ENCODE results near the gene PIGQ.
"Not testable (repeated sequence)": the region's sequence is repeated elsewhere in the genome, so short reads cannot be mapped to it uniquely, and the experiment has no call there.

Gene PIGQ

DNA sequence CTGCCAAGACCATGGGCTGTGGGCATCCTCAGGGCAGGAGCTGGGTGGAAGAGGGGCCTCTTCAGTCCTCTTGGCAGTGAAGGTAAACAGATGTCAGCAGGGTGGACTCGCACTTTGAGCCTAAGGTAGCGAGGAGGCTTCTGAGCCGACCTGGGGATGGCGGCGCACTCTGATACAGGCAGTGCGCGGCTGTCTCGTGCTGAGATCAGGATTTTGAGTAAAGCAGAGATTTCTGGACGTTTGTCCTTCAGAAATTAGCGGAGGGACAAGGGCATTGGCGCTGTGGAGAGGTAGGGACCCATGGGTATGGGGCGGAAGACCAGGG is 26.9 kb downstream of the PIGQ start:
- WGBS (ENCODE audit: extremely low coverage, insufficient coverage, insufficient read length) = no CpG with 5 or more reads among the region's 12 CpGs
- Histone ChIP-seq H3K23ac (ENCODE audit: low read length) (no peak overlapping the region), H3K36me3 (ENCODE audit: control insufficient read depth in 1 of 2, insufficient read depth in 2 of 2, low read length in 2 of 2) (peaks cover 22 to 31% of the 10 kb centered on the region in 2 experiments), H3K27me3 (ENCODE audit: insufficient read depth, low read length) (no peaks in the 10 kb centered on the region), H3K9ac (ENCODE audit: low read length) (no peak overlapping the region), H3K79me1 (ENCODE audit: low read length) (peaks cover 2% of the 10 kb centered on the region), H3K4ac (ENCODE audit: low read depth, low read length) (no peak overlapping the region), H4K12ac (ENCODE audit: low read depth, low read length) (no peak overlapping the region), H3K4me1 (ENCODE audit: control insufficient read depth in 1 of 2, insufficient read depth in 2 of 2, low read length in 2 of 2) (peaks cover 18 to 25% of the 10 kb centered on the region in 2 experiments), H4K8ac (ENCODE audit: low read depth, low read length) (no peak overlapping the region), H2BK12ac (ENCODE audit: low read length) (no peak overlapping the region), H3K18ac (ENCODE audit: low read length) (peak overlapping the region; percentile 17), H2BK5ac (ENCODE audit: low read depth, low read length, poor library complexity) (no peak overlapping the region), H4K91ac (ENCODE audit: low read depth, low read length) (no peak overlapping the region), H3K4me2 (ENCODE audit: low read length) (no peak overlapping the region), H3K14ac (ENCODE audit: low read length) (no peak overlapping the region), H3K27ac (ENCODE audit: low read depth, low read length) (no peak overlapping the region), H2BK120ac (ENCODE audit: insufficient read depth, low read length, poor library complexity) (no peak overlapping the region), H3K4me3 (ENCODE audit: low read depth, low read length) (no peak overlapping the region), H2AK5ac (ENCODE audit: low read length) (no peak overlapping the region), H2AFZ (ENCODE audit: insufficient read depth, low read length, poor library complexity) (no peak overlapping the region), H3K79me2 (ENCODE audit: control insufficient read depth, insufficient read depth, low read length, poor library complexity) (peaks cover 2% of the 10 kb centered on the region), H3K9me3 (ENCODE audit: insufficient read depth, low read depth, low read length) (peaks cover 11% of the 10 kb centered on the region)
- no peak for DNase-seq

DNA sequence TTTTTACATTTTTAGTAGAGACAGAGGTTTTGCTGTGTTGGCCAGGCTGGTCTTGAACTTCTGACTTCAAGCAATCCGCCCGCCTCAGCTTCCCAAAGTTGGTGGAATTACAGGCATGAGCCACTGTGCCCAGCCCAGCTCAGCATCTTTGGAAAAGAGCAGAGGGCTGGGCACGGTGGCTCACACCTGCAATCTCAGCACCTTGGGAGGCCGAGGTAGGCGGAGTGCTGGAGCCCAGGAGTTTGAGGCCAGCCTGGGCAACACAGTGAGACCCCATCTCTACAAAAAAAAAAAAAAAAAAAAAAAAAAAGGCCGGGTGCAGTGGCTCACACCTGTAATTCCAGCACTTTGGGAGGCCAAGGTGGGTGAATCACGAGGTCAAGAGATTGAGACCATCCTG is 27.9 kb downstream of the PIGQ start:
- H3K4ac ChIP-seq (ENCODE audit: low read depth, low read length); H2BK5ac ChIP-seq (ENCODE audit: low read depth, low read length, poor library complexity); H3K23ac ChIP-seq (ENCODE audit: low read length); H3K27ac ChIP-seq (ENCODE audit: low read depth, low read length); DNase-seq; H3K4me2 ChIP-seq (ENCODE audit: low read length); H2BK120ac ChIP-seq (ENCODE audit: insufficient read depth, low read length, poor library complexity); H3K9ac ChIP-seq (ENCODE audit: low read length); H4K8ac ChIP-seq (ENCODE audit: low read depth, low read length); H3K4me3 ChIP-seq (ENCODE audit: low read depth, low read length); H3K9me3 ChIP-seq (ENCODE audit: insufficient read depth, low read depth, low read length); H3K27me3 ChIP-seq (ENCODE audit: insufficient read depth, low read length); H3K14ac ChIP-seq (ENCODE audit: low read length); H2AFZ ChIP-seq (ENCODE audit: insufficient read depth, low read length, poor library complexity); H3K18ac ChIP-seq (ENCODE audit: low read length); H3K79me2 ChIP-seq (ENCODE audit: control insufficient read depth, insufficient read depth, low read length, poor library complexity); H3K79me1 ChIP-seq (ENCODE audit: low read length); H2AK5ac ChIP-seq (ENCODE audit: low read length); H2BK12ac ChIP-seq (ENCODE audit: low read length); H4K91ac ChIP-seq (ENCODE audit: low read depth, low read length); H4K12ac ChIP-seq (ENCODE audit: low read depth, low read length): not testable (repeated sequence)
- Histone ChIP-seq H3K36me3 (ENCODE audit: control insufficient read depth in 1 of 2, insufficient read depth in 2 of 2, low read length in 2 of 2) (peaks cover 22 to 31% of the 10 kb centered on the region in 2 experiments), H3K4me1 (ENCODE audit: control insufficient read depth in 1 of 2, insufficient read depth in 2 of 2, low read length in 2 of 2) (peaks cover 9 to 16% of the 10 kb centered on the region in 2 experiments)
- WGBS (ENCODE audit: extremely low coverage, insufficient coverage, insufficient read length) = no CpG with 5 or more reads among the region's 7 CpGs

DNA sequence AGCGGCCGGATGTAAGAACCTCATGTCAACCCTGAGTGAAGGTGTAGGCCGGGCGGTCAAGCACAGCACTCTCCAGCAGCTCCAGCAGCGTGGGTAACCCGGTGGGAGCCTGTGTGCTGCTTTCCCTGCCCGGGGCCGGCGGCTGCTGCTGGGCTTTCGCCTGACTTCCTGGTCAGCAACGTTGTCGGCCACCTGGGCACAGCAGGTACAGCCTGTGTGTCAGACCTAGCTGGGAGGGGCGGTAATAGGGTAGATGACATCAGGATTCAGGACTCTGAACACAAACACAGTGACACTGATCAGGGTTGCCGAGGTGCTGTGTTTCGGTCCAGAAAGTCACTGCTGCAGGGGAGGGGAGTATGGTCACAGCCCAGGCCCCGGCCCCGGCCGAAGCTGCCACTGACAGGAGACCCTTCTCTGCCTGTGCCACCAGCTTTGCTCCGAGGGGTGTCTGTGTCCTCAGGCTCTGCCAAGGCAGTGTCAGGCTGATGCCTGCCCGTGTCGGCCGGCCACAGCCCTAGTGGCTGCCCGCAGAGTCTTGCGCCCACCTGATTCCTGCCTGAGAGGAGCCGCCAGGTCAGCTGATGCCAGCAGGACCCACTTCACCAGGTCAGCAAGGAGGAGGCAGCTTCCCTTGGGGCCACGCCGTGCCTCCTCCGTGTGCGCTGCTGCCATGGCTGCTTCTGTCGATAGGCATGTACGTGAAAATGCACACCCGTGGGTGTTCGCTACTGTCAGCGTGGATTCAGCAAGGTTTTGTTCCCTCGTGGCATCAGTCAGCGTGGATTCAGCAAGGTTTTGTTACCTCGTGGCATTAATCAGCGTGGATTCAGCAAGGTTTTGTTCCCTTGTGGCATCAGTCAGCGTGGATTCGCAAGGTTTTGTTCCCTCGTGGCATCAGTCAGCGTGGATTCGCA is 29.3 kb downstream of the PIGQ start:
- H3K14ac ChIP-seq (ENCODE audit: low read length) = no peak overlapping the region
- no peak overlapping the region for H3K4me3 ChIP-seq (ENCODE audit: low read depth, low read length)
- no peak overlapping the region for H2BK120ac ChIP-seq (ENCODE audit: insufficient read depth, low read length, poor library complexity)
- H3K9ac ChIP-seq (ENCODE audit: low read length) = no peak overlapping the region
- no peak overlapping the region for H3K4ac ChIP-seq (ENCODE audit: low read depth, low read length)
- H2BK5ac ChIP-seq (ENCODE audit: low read depth, low read length, poor library complexity) = no peak overlapping the region
- no peak overlapping the region for H4K91ac ChIP-seq (ENCODE audit: low read depth, low read length)
- peaks cover 8% of the 10 kb centered on the region for H3K9me3 ChIP-seq (ENCODE audit: insufficient read depth, low read depth, low read length)
- H3K23ac ChIP-seq (ENCODE audit: low read length) = no peak overlapping the region
- H4K8ac ChIP-seq (ENCODE audit: low read depth, low read length) = no peak overlapping the region
- peaks cover 2% of the 10 kb centered on the region for H3K79me1 ChIP-seq (ENCODE audit: low read length)
- no CpG with 5 or more reads among the region's 43 CpGs for WGBS (ENCODE audit: extremely low coverage, insufficient coverage, insufficient read length)
- H3K36me3 ChIP-seq (ENCODE audit: control insufficient read depth in 1 of 2, insufficient read depth in 2 of 2, low read length in 2 of 2) = peaks cover 19 to 26% of the 10 kb centered on the region in 2 experiments
- no peaks in the 10 kb centered on the region for H3K27me3 ChIP-seq (ENCODE audit: insufficient read depth, low read length)
- H3K27ac ChIP-seq (ENCODE audit: low read depth, low read length) = no peak overlapping the region
- H3K79me2 ChIP-seq (ENCODE audit: control insufficient read depth, insufficient read depth, low read length, poor library complexity) = no peaks in the 10 kb centered on the region
- no peak overlapping the region for H3K4me2 ChIP-seq (ENCODE audit: low read length)
- peak overlapping the region; percentile 49 for H3K18ac ChIP-seq (ENCODE audit: low read length)
- H2BK12ac ChIP-seq (ENCODE audit: low read length) = no peak overlapping the region
- H2AFZ ChIP-seq (ENCODE audit: insufficient read depth, low read length, poor library complexity) = no peak overlapping the region
- no peak overlapping the region for H2AK5ac ChIP-seq (ENCODE audit: low read length)
- peak in 1 of 2 donors; percentile 1 for DNase-seq
- no peak overlapping the region for H4K12ac ChIP-seq (ENCODE audit: low read depth, low read length)
- H3K4me1 ChIP-seq (ENCODE audit: control insufficient read depth in 1 of 2, insufficient read depth in 2 of 2, low read length in 2 of 2) = peaks cover 0 to 2% of the 10 kb centered on the region in 2 experiments

DNA sequence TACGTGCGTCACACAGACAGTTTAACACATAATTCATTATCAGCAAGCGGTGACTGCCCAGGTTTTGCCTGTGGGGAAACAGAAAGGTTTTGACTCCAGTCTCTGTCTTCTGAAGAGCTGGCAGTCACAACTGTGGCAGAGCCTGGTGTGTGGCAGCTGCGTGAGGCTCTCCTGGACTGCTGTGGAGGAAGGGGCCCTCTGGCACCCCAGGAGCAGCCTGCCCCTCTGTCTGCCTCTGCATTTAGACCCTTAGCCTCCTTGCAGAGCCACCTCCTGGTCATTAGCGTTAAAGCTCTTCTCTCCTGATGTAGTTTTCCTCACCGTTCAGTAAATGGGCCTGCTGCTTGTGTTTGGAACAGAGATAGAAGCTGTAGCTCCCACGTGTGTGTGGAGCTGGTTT is 31.0 kb downstream of the PIGQ start:
- H3K9me3 ChIP-seq (ENCODE audit: insufficient read depth, low read depth, low read length) = peaks cover 10% of the 10 kb centered on the region
- DNase-seq = no peak
- no peak overlapping the region for H4K8ac ChIP-seq (ENCODE audit: low read depth, low read length)
- no peak overlapping the region for H3K9ac ChIP-seq (ENCODE audit: low read length)
- H3K27ac ChIP-seq (ENCODE audit: low read depth, low read length) = no peak overlapping the region
- no peak overlapping the region for H4K91ac ChIP-seq (ENCODE audit: low read depth, low read length)
- H2BK12ac ChIP-seq (ENCODE audit: low read length) = no peak overlapping the region
- no peak overlapping the region for H2BK5ac ChIP-seq (ENCODE audit: low read depth, low read length, poor library complexity)
- no peak overlapping the region for H2AK5ac ChIP-seq (ENCODE audit: low read length)
- WGBS (ENCODE audit: extremely low coverage, insufficient coverage, insufficient read length) = no CpG with 5 or more reads among the region's 7 CpGs
- no peak overlapping the region for H3K18ac ChIP-seq (ENCODE audit: low read length)
- H3K4me1 ChIP-seq (ENCODE audit: control insufficient read depth in 1 of 2, insufficient read depth in 2 of 2, low read length in 2 of 2) = no peaks in the 10 kb centered on the region
- no peaks in the 10 kb centered on the region for H3K79me1 ChIP-seq (ENCODE audit: low read length)
- no peaks in the 10 kb centered on the region for H3K27me3 ChIP-seq (ENCODE audit: insufficient read depth, low read length)
- H2BK120ac ChIP-seq (ENCODE audit: insufficient read depth, low read length, poor library complexity) = no peak overlapping the region
- H3K4me2 ChIP-seq (ENCODE audit: low read length) = no peak overlapping the region
- peaks cover 17 to 26% of the 10 kb centered on the region in 2 experiments for H3K36me3 ChIP-seq (ENCODE audit: control insufficient read depth in 1 of 2, insufficient read depth in 2 of 2, low read length in 2 of 2)
- no peak overlapping the region for H3K23ac ChIP-seq (ENCODE audit: low read length)
- H2AFZ ChIP-seq (ENCODE audit: insufficient read depth, low read length, poor library complexity) = no peak overlapping the region
- H3K14ac ChIP-seq (ENCODE audit: low read length) = no peak overlapping the region
- H3K79me2 ChIP-seq (ENCODE audit: control insufficient read depth, insufficient read depth, low read length, poor library complexity) = no peaks in the 10 kb centered on the region
- H4K12ac ChIP-seq (ENCODE audit: low read depth, low read length) = no peak overlapping the region
- no peak overlapping the region for H3K4ac ChIP-seq (ENCODE audit: low read depth, low read length)
- no peak overlapping the region for H3K4me3 ChIP-seq (ENCODE audit: low read depth, low read length)

Data from trophoblast cell (in vitro differentiated cells and primary cell).